Immature natural killer cell (primary cell): ENCODE results near the gene MTFMT. TPM values are rescaled to one million over a fixed set of nuclear protein-coding genes. Genes with fewer than 3 reads are reported as not detected.
A peak's percentile ranks its signal among the peaks of the same experiment; 100 is the strongest.
"Not testable (repeated sequence)": the region's sequence is repeated elsewhere in the genome, so short reads cannot be mapped to it uniquely, and the experiment has no call there.

Source experiments
- DNase-seq, 3 donors: peaks; one replicate each; pipeline ENCODE4 v3.0.0; 2022; ENCODE audit warnings: mixed read lengths in 1 of 3
- H3K27ac Mint-ChIP-seq, 6 donors: one replicate each; pipeline ENCODE4 v1.8.0; 2020; ENCODE audit warnings: mixed read lengths in 6 of 6, mild to moderate bottlenecking in 5 of 6, inconsistent platforms in 4 of 6, moderate library complexity in 3 of 6
- H3K27me3 Mint-ChIP-seq, 3 donors: one replicate each; pipeline ENCODE4 v1.8.0; 2020 to 2021; ENCODE audit warnings: low read depth in 3 of 3, mild to moderate bottlenecking in 3 of 3, mixed read lengths in 3 of 3, moderate library complexity in 3 of 3, inconsistent platforms in 1 of 3
- H3K36me3 Mint-ChIP-seq, 3 donors: one replicate each; pipeline ENCODE4 v1.8.0; 2020; ENCODE audit warnings: mixed read lengths in 3 of 3, inconsistent platforms in 2 of 3, mild to moderate bottlenecking in 2 of 3
- H3K4me1 Mint-ChIP-seq, 2 donors: one replicate each; pipeline ENCODE4 v1.8.0; 2020; ENCODE audit warnings: inconsistent platforms in 2 of 2, mild to moderate bottlenecking in 2 of 2, mixed read lengths in 2 of 2, moderate library complexity in 1 of 2
- H3K4me3 Mint-ChIP-seq, 5 donors: one replicate each; pipeline ENCODE4 v1.8.0; 2020; ENCODE audit warnings: mild to moderate bottlenecking in 5 of 5, mixed read lengths in 5 of 5, inconsistent platforms in 3 of 5, moderate library complexity in 3 of 5
- H3K9me3 Mint-ChIP-seq, 6 donors: one replicate each; pipeline ENCODE4 v1.8.0; 2020; ENCODE audit warnings: mild to moderate bottlenecking in 6 of 6, mixed read lengths in 6 of 6, inconsistent platforms in 4 of 6, moderate library complexity in 3 of 6
- polyA plus RNA-seq, 3 donors: library from polyadenylated mRNA; unstranded; fragments of 300-500 nt; fragmentation: Illumina TruSeq; gene quantifications; one replicate each; pipeline ENCODE4 v1.2.3, GENCODE V29; 2021

Gene MTFMT
- 10 to 100 TPM; 17.9 to 28.4 (median 18.8) TPM for polyA plus RNA-seq

- H3K9me3 Mint-ChIP-seq, result no peaks in the 10 kb centered on the region
- DNase-seq, result peak; percentile 84 to 89 (median 84)
- H3K36me3 Mint-ChIP-seq, result peaks cover 10 to 13% (median 11%) of the 10 kb centered on the region in 3 donors
- peaks cover 2 to 7% (median 4%) of the 10 kb centered on the region in 3 donors for H3K27me3 Mint-ChIP-seq
- peaks cover 15 to 26% of the 10 kb centered on the region in 2 donors for H3K4me1 Mint-ChIP-seq
- peak within 1 kb of the TSS; percentile 84 to 99 (median 91) for H3K4me3 Mint-ChIP-seq
- peak within 1 kb of the TSS; percentile 52 to 92 (median 75) for H3K27ac Mint-ChIP-seq
Measured at GRCh38 chr15:65028921-65029735, at the start of gene MTFMT. Gene MTFMT, minus strand, starts transcription at chr15:65029639. Its CDS starts 26 bp downstream, at chr15:65029613.

- no peaks in the 10 kb centered on the region for H3K9me3 Mint-ChIP-seq
- peak overlapping the region in 1 of 5 donors; percentile 57 for H3K4me3 Mint-ChIP-seq
- H3K36me3 Mint-ChIP-seq, result peaks cover 0 to 3% (median 0%) of the 10 kb centered on the region in 3 donors
- H3K27me3 Mint-ChIP-seq, result peaks cover 3 to 25% (median 15%) of the 10 kb centered on the region in 3 donors
- peak; percentile 5 to 29 (median 21) for DNase-seq
- no peak overlapping the region for H3K27ac Mint-ChIP-seq
- peaks cover 8 to 15% of the 10 kb centered on the region in 2 donors for H3K4me1 Mint-ChIP-seq
Measured at GRCh38 chr15:65077981-65078352, 48.5 kb upstream of the MTFMT start.

- Mint-ChIP-seq H3K27me3 (peaks cover 3 to 19% (median 13%) of the 10 kb centered on the region in 3 donors), H3K4me3 (peak overlapping the region in 1 of 5 donors; percentile 57)
Measured at GRCh38 chr15:65077291-65077980, 48.0 kb upstream of the MTFMT start.

GRCh38 chr15:65076486-65077290 is 47.2 kb upstream of the MTFMT start, which contains the start of gene KBTBD13:
Gene KBTBD13, plus strand, starts transcription at chr15:65076746. Its CDS starts 70 bp downstream, at chr15:65076816.
- Mint-ChIP-seq H3K27me3 (peaks cover 4 to 14% (median 10%) of the 10 kb centered on the region in 3 donors), H3K9me3 (no peaks in the 10 kb centered on the region), H3K4me1 (peaks cover 5 to 7% of the 10 kb centered on the region in 2 donors), H3K27ac (no peak within 1 kb of the TSS), H3K36me3 (peaks cover 0 to 3% (median 0%) of the 10 kb centered on the region in 3 donors), H3K4me3 (no peak within 1 kb of the TSS)
- no peak for DNase-seq

More at GRCh38 chr15:65077291-65077980, 48.0 kb upstream of the MTFMT start:
- H3K27ac Mint-ChIP-seq, result no peak overlapping the region
- H3K4me1 Mint-ChIP-seq, result peaks cover 5 to 9% of the 10 kb centered on the region in 2 donors
- no peaks in the 10 kb centered on the region for H3K9me3 Mint-ChIP-seq
- DNase-seq, result no peak
- peaks cover 0 to 3% (median 0%) of the 10 kb centered on the region in 3 donors for H3K36me3 Mint-ChIP-seq

- not testable (repeated sequence) for H3K4me1 Mint-ChIP-seq, DNase-seq, H3K9me3 Mint-ChIP-seq, H3K4me3 Mint-ChIP-seq, H3K36me3 Mint-ChIP-seq, H3K27ac Mint-ChIP-seq
- H3K27me3 Mint-ChIP-seq, result peaks cover 4 to 11% (median 10%) of the 10 kb centered on the region in 3 donors
Measured at GRCh38 chr15:65075607-65076395, 46.4 kb upstream of the MTFMT start.

- H3K4me1 Mint-ChIP-seq, H3K4me3 Mint-ChIP-seq, H3K9me3 Mint-ChIP-seq, H3K27ac Mint-ChIP-seq, H3K36me3 Mint-ChIP-seq, DNase-seq: not testable (repeated sequence)
- H3K27me3 Mint-ChIP-seq, result peaks cover 4 to 11% (median 10%) of the 10 kb centered on the region in 3 donors
Measured at GRCh38 chr15:65074946-65075345, 45.5 kb upstream of the MTFMT start.

- Mint-ChIP-seq H3K4me3 (no peak overlapping the region), H3K27me3 (peaks cover under 1 to 3% (median 2%) of the 10 kb centered on the region in 3 donors), H3K36me3 (peaks cover 0 to 3% (median 0%) of the 10 kb centered on the region in 3 donors), H3K4me1 (peaks cover 0 to 6% of the 10 kb centered on the region in 2 donors), H3K27ac (no peak overlapping the region), H3K9me3 (no peaks in the 10 kb centered on the region)
- no peak for DNase-seq
Measured at GRCh38 chr15:65072617-65073016, 43.2 kb upstream of the MTFMT start.

- Mint-ChIP-seq H3K27ac (no peak overlapping the region), H3K9me3 (no peaks in the 10 kb centered on the region), H3K36me3 (peaks cover 0 to 3% (median 0%) of the 10 kb centered on the region in 3 donors), H3K4me1 (peaks cover 4 to 10% of the 10 kb centered on the region in 2 donors), H3K27me3 (peaks cover 0 to 6% (median 3%) of the 10 kb centered on the region in 3 donors), H3K4me3 (no peak overlapping the region)
- no peak for DNase-seq
Measured at GRCh38 chr15:65072027-65072426, 42.6 kb upstream of the MTFMT start.

GRCh38 chr15:65071381-65071811 is 42.0 kb upstream of the MTFMT start:
- no peak for DNase-seq
- Mint-ChIP-seq H3K27ac (no peak overlapping the region), H3K36me3 (peaks cover 0 to 1% (median 0%) of the 10 kb centered on the region in 3 donors), H3K27me3 (peaks cover 0 to 6% (median 3%) of the 10 kb centered on the region in 3 donors), H3K9me3 (no peaks in the 10 kb centered on the region), H3K4me1 (peaks cover 4 to 11% of the 10 kb centered on the region in 2 donors), H3K4me3 (no peak overlapping the region)

- H3K4me1 Mint-ChIP-seq, result peaks cover 4 to 11% of the 10 kb centered on the region in 2 donors
- peaks cover 6 to 7% (median 6%) of the 10 kb centered on the region in 3 donors for H3K27me3 Mint-ChIP-seq
- no peak overlapping the region for H3K27ac Mint-ChIP-seq
- H3K9me3 Mint-ChIP-seq, result no peaks in the 10 kb centered on the region
- no peak for DNase-seq
- no peak overlapping the region for H3K4me3 Mint-ChIP-seq
- H3K36me3 Mint-ChIP-seq, result no peaks in the 10 kb centered on the region
Measured at GRCh38 chr15:65069779-65070546, 40.5 kb upstream of the MTFMT start.

- Mint-ChIP-seq H3K9me3 (no peaks in the 10 kb centered on the region), H3K27ac (no peak overlapping the region), H3K27me3 (peaks cover 6 to 7% (median 6%) of the 10 kb centered on the region in 3 donors), H3K4me1 (peaks cover 4 to 11% of the 10 kb centered on the region in 2 donors), H3K4me3 (no peak overlapping the region), H3K36me3 (no peaks in the 10 kb centered on the region)
- no peak for DNase-seq
Measured at GRCh38 chr15:65069179-65069578, 39.7 kb upstream of the MTFMT start.

- Mint-ChIP-seq H3K27ac (no peak overlapping the region), H3K4me3 (peak overlapping the region in 3 of 5 donors; percentile 5 to 64 (median 31)), H3K4me1 (peaks cover 4 to 11% of the 10 kb centered on the region in 2 donors), H3K9me3 (no peaks in the 10 kb centered on the region), H3K27me3 (peaks cover 6 to 7% (median 6%) of the 10 kb centered on the region in 3 donors), H3K36me3 (no peaks in the 10 kb centered on the region)
- DNase-seq, result no peak
Measured at GRCh38 chr15:65068403-65068788, 39.0 kb upstream of the MTFMT start.
